BLaER1 treated with 17β-estradiol and CSF1 and Interleukin-3, amounts not matched to agents 10 nM and 100 nM (cell line): Measurements from ENCODE around the gene NPLOC4.

ENCODE experiments used
- H3K27ac ChIP-seq, 11 experiments: shearing (Covaris generic); formaldehyde crosslinking; 2 replicates each; pipeline ENCODE4 v1.8.1; 2022
- H3K27me3 ChIP-seq, 11 experiments: shearing (Covaris generic); formaldehyde crosslinking; 2 replicates each; pipeline ENCODE4 v1.8.1; 2022
- H3K36me3 ChIP-seq, 11 experiments: shearing (Covaris generic); formaldehyde crosslinking; 2 replicates each; pipeline ENCODE4 v1.8.1; 2022
- H3K4me1 ChIP-seq, 10 experiments: shearing (Covaris generic); formaldehyde crosslinking; 2 replicates each; pipeline ENCODE4 v1.8.1; 2022
- H3K4me2 ChIP-seq, 11 experiments: shearing (Covaris generic); formaldehyde crosslinking; 2 replicates each; pipeline ENCODE4 v1.8.1; 2022
- H3K4me3 ChIP-seq, 10 experiments: shearing (Covaris generic); formaldehyde crosslinking; 2 replicates each; pipeline ENCODE4 v1.8.1; 2022
- H3K9ac ChIP-seq, 11 experiments: shearing (Covaris generic); formaldehyde crosslinking; 2 replicates each; pipeline ENCODE4 v1.8.1; 2022
- H3K9me3 ChIP-seq, 11 experiments: shearing (Covaris generic); formaldehyde crosslinking; replicated peaks in 1 of 11; 2 replicates each; pipeline ENCODE4 v1.8.1; 2022
- H4K20me1 ChIP-seq, 11 experiments: shearing (Covaris generic); formaldehyde crosslinking; 2 replicates each; pipeline ENCODE4 v1.8.1; 2022
- Cebpa-rat ChIP-seq, 11 experiments: shearing (Covaris generic); IDR thresholded peaks; 2 replicates each; pipeline ENCODE4 v1.8.1; 2022

NPLOC4 gene

GRCh38 chr17:81516439-81516838, 120.5 kb downstream of the NPLOC4 start:
- peaks cover 0 to 25% (median 18%) of the 10 kb centered on the region in 11 experiments; a peak in 19 of 22 replicates for H3K27me3 ChIP-seq
- peak overlapping the region; percentile 67 to 100 (median 98) for H3K9ac ChIP-seq
- H3K4me1 ChIP-seq, result peaks cover 45 to 66% (median 51%) of the 10 kb centered on the region in 10 experiments
- TF ChIP-seq Cebpa-rat (IDR thresholded peaks at IDR 0.05), result no peak
- peak overlapping the region; percentile 97 to 100 (median 100) for H3K4me2 ChIP-seq
- H3K27ac ChIP-seq, result peak overlapping the region; percentile 51 to 100 (median 98); a peak in 19 of 22 replicates
- H4K20me1 ChIP-seq, result peaks cover 10 to 54% (median 31%) of the 10 kb centered on the region in 11 experiments
- peaks cover 8 to 14% (median 8%) of the 10 kb centered on the region in 11 experiments for H3K36me3 ChIP-seq
- H3K9me3 ChIP-seq, result peaks cover 0 to 8% (median 0%) of the 10 kb centered on the region in 11 experiments; a peak in 10 of 22 replicates
- peak overlapping the region; percentile 83 to 100 (median 98); a peak in 19 of 20 replicates for H3K4me3 ChIP-seq

GRCh38 chr17:81515530-81516041, 121.3 kb downstream of the NPLOC4 start:
- H3K27me3 ChIP-seq, result peaks cover 0 to 21% (median 18%) of the 10 kb centered on the region in 11 experiments; a peak in 18 of 22 replicates
- peaks cover 45 to 66% (median 51%) of the 10 kb centered on the region in 10 experiments for H3K4me1 ChIP-seq
- H3K27ac ChIP-seq, result peak overlapping the region; percentile 82 to 100 (median 98); a peak in 21 of 22 replicates
- H3K9ac ChIP-seq, result peak overlapping the region; percentile 87 to 100 (median 98)
- H3K9me3 ChIP-seq, result peaks cover 0 to 17% (median 6%) of the 10 kb centered on the region in 11 experiments; a peak in 12 of 22 replicates
- peaks cover 18 to 63% (median 39%) of the 10 kb centered on the region in 11 experiments for H4K20me1 ChIP-seq
- TF ChIP-seq Cebpa-rat (IDR thresholded peaks at IDR 0.05), result no peak
- H3K36me3 ChIP-seq, result peaks cover 16 to 23% (median 17%) of the 10 kb centered on the region in 11 experiments
- peak overlapping the region; percentile 83 to 100 (median 98) for H3K4me3 ChIP-seq
- peak overlapping the region; percentile 97 to 100 (median 100) for H3K4me2 ChIP-seq

GRCh38 chr17:81514739-81515529, 122.0 kb downstream of the NPLOC4 start:
- Histone ChIP-seq H3K27ac (peak overlapping the region; percentile 82 to 100 (median 98)), H3K4me2 (peak overlapping the region; percentile 97 to 100 (median 100)), H3K27me3 (peaks cover 0 to 14% (median 13%) of the 10 kb centered on the region in 11 experiments; a peak in 18 of 22 replicates), H3K9me3 (peaks cover 0 to 23% (median 6%) of the 10 kb centered on the region in 11 experiments; a peak in 12 of 22 replicates), H3K9ac (peak overlapping the region; percentile 87 to 100 (median 98)), H3K4me3 (peak overlapping the region; percentile 83 to 100 (median 98)), H3K4me1 (peaks cover 44 to 60% (median 45%) of the 10 kb centered on the region in 10 experiments), H3K36me3 (peaks cover 23 to 29% (median 23%) of the 10 kb centered on the region in 11 experiments), H4K20me1 (peaks cover 25 to 65% (median 45%) of the 10 kb centered on the region in 11 experiments)
- TF ChIP-seq Cebpa-rat (IDR thresholded peaks at IDR 0.05), result no peak

DNA sequence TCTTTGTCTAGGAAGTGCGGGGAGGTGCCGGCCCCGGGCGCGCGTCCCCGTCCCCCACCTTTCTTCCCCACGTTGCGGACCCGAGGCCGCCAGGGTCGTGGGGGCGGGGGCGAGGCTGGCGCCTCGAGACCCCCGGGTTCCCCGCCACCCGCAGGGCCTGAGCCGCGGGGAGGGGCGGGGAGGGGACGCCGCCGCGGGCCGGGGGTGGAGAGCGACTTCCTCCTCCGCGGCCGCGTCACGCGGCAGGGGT, 122.5 kb downstream of the NPLOC4 start:
- H3K27me3 ChIP-seq, result peaks cover 0 to 9% (median 7%) of the 10 kb centered on the region in 11 experiments; a peak in 17 of 22 replicates
- peak overlapping the region; percentile 97 to 100 (median 100) for H3K4me2 ChIP-seq
- H4K20me1 ChIP-seq, result peaks cover 30 to 65% (median 46%) of the 10 kb centered on the region in 11 experiments
- H3K9ac ChIP-seq, result peak overlapping the region; percentile 87 to 100 (median 98)
- H3K4me1 ChIP-seq, result peaks cover 40 to 59% (median 42%) of the 10 kb centered on the region in 10 experiments
- H3K9me3 ChIP-seq, result peaks cover 0 to 25% (median 6%) of the 10 kb centered on the region in 11 experiments; a peak in 12 of 22 replicates
- H3K36me3 ChIP-seq, result peaks cover 28 to 35% (median 29%) of the 10 kb centered on the region in 11 experiments
- no peak for TF ChIP-seq Cebpa-rat (IDR thresholded peaks at IDR 0.05)
- peak overlapping the region; percentile 82 to 100 (median 98) for H3K27ac ChIP-seq
- peak overlapping the region; percentile 83 to 100 (median 98) for H3K4me3 ChIP-seq

- H4K20me1 ChIP-seq, result peaks cover 35 to 65% (median 46%) of the 10 kb centered on the region in 11 experiments
- H3K27ac ChIP-seq, result peak overlapping the region; percentile 82 to 100 (median 98)
- peak overlapping the region; percentile 87 to 100 (median 98) for H3K9ac ChIP-seq
- H3K4me1 ChIP-seq, result peaks cover 40 to 59% (median 42%) of the 10 kb centered on the region in 10 experiments
- peaks cover 0 to 4% (median 2%) of the 10 kb centered on the region in 11 experiments; a peak in 14 of 22 replicates for H3K27me3 ChIP-seq
- peak overlapping the region; percentile 97 to 100 (median 100) for H3K4me2 ChIP-seq
- no peak for TF ChIP-seq Cebpa-rat (IDR thresholded peaks at IDR 0.05)
- peak overlapping the region; percentile 83 to 100 (median 98) for H3K4me3 ChIP-seq
- peaks cover 33 to 39% (median 34%) of the 10 kb centered on the region in 11 experiments for H3K36me3 ChIP-seq
- peaks cover 0 to 25% (median 6%) of the 10 kb centered on the region in 11 experiments; a peak in 12 of 22 replicates for H3K9me3 ChIP-seq
Measured at GRCh38 chr17:81513753-81514488, 123.0 kb downstream of the NPLOC4 start.

DNA sequence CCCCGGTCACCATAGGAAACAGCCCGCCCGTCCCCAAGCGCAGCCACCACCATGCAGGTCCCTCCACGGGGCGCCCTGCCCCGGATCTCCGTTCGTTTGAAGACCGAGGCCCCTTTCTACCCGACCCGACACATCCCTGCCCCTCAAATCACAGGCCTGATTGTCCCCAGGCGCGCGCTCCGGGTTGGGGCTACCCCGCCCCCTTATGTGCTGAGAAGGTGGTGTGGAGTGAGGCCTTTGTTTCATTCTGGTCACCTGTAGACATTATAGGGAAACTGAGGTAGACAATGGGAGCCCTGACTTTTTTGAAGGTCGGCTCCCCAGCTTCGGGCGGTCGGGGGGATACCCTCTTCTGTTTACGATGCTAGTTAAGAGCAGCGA, 123.5 kb downstream of the NPLOC4 start:
- Histone ChIP-seq H3K4me1 (peaks cover 40 to 59% (median 42%) of the 10 kb centered on the region in 10 experiments), H4K20me1 (peaks cover 40 to 65% (median 46%) of the 10 kb centered on the region in 11 experiments), H3K4me2 (peak overlapping the region; percentile 97 to 100 (median 100)), H3K27ac (peak overlapping the region; percentile 82 to 100 (median 98)), H3K27me3 (no peaks in the 10 kb centered on the region), H3K9ac (peak overlapping the region; percentile 87 to 100 (median 98)), H3K4me3 (peak overlapping the region; percentile 83 to 100 (median 98)), H3K36me3 (peaks cover 36 to 45% (median 39%) of the 10 kb centered on the region in 11 experiments), H3K9me3 (peaks cover 0 to 25% (median 6%) of the 10 kb centered on the region in 11 experiments; a peak in 12 of 22 replicates)
- no peak for TF ChIP-seq Cebpa-rat (IDR thresholded peaks at IDR 0.05)

DNA sequence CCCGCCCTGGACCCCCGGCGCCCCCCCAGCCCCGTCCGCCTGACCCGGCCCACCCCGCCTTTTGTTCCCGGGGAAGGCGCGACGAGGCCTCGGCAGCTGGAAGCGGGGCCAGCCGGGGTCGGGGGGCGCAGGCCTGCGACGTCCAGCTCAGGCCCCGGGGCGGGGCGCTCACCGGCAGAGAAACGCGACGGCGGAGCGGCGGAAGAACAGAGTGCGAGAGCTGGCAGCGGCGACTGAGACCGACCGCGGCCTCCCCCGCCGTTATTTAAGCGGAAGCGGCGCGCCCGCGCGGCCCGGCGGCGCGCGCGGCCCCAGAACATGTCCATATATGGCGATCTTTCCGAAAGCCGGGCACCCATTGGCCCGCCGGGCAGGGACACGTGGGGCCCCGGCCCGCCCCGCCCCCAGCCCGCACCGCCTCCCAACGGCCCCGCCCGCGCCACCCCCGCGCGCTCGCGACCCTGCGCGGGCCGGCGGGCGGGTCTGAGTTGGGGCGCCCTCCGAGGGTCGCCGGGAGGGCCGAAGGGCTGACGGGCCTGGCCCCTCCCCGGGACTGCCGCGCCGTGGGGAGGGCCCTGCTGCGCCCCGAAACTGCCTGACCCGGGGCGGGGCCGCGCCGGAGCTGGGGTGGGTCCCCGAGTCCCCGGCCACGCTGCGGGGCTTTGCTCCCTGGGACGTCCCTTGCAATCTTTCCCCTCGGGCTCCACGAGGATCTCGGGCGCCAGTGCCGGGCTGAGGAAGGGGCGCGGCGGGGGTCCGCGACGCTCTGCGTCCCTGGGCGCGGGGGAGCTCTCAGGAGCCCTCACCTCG, 124.1 kb downstream of the NPLOC4 start, which contains the start of gene ACTG1:
ACTG1 (minus strand) TSS at position 238 of the 810 bp plus-strand sequence. CDS start 445 bp downstream, outside the sequence.
- peaks cover 36 to 45% (median 39%) of the 10 kb centered on the region in 11 experiments for H3K36me3 ChIP-seq

More for the DNA sequence above, 124.1 kb downstream of the NPLOC4 start, which contains the start of gene ACTG1:
- peaks cover 0 to 25% (median 6%) of the 10 kb centered on the region in 11 experiments; a peak in 12 of 22 replicates for H3K9me3 ChIP-seq
- H4K20me1 ChIP-seq, result peaks cover 46 to 65% (median 48%) of the 10 kb centered on the region in 11 experiments
- no peak for TF ChIP-seq Cebpa-rat (IDR thresholded peaks at IDR 0.05)
- H3K9ac ChIP-seq, result peak within 1 kb of the TSS; percentile 87 to 100 (median 98)
- peaks cover 34 to 54% (median 40%) of the 10 kb centered on the region in 10 experiments for H3K4me1 ChIP-seq
- peak within 1 kb of the TSS; percentile 99 to 100 (median 100) for H3K4me2 ChIP-seq
- H3K4me3 ChIP-seq, result peak within 1 kb of the TSS; percentile 83 to 100 (median 98)
- H3K27me3 ChIP-seq, result no peaks in the 10 kb centered on the region
- peak within 1 kb of the TSS; percentile 82 to 100 (median 98) for H3K27ac ChIP-seq
